T-helper 1 cell treated with Interleukin-12 subunit alpha and Interleukin-12 subunit beta and Interleukin-4 antibody, amounts not matched to agents 30 μg/mL and 1 μg/mL, for 36 hours (primary cell): ENCODE data around the gene XYLT1.

Experiments used
- H3K27ac Mint-ChIP-seq: one replicate; pipeline ENCODE4 v1.8.0; 2021; ENCODE audit warnings: mild to moderate bottlenecking, mixed read lengths
- H3K27me3 Mint-ChIP-seq: one replicate; pipeline ENCODE4 v1.8.0; 2021; ENCODE audit warnings: low read depth, mixed read lengths
- H3K36me3 Mint-ChIP-seq: one replicate; pipeline ENCODE4 v1.8.0; 2021; ENCODE audit warnings: low read depth, mixed read lengths
- H3K4me1 Mint-ChIP-seq: one replicate; pipeline ENCODE4 v1.8.0; 2021; ENCODE audit warnings: low read depth, mixed read lengths
- H3K4me3 Mint-ChIP-seq: one replicate; pipeline ENCODE4 v1.8.0; 2021; ENCODE audit warnings: mild to moderate bottlenecking, moderate library complexity, mixed read lengths
- H3K9me3 Mint-ChIP-seq: one replicate; pipeline ENCODE4 v1.8.0; 2021; ENCODE audit warnings: mixed read lengths

The XYLT1 gene

GRCh38 chr16:17213025-17213424, 257.7 kb downstream of the XYLT1 start:
- H3K27me3 Mint-ChIP-seq: no peaks in the 10 kb centered on the region
- peak overlapping the region; percentile 8 for H3K27ac Mint-ChIP-seq
- no peak overlapping the region for H3K4me3 Mint-ChIP-seq
- peaks cover 28% of the 10 kb centered on the region for H3K4me1 Mint-ChIP-seq
- H3K36me3 Mint-ChIP-seq: peaks cover 18% of the 10 kb centered on the region
- H3K9me3 Mint-ChIP-seq: no peaks in the 10 kb centered on the region

GRCh38 chr16:17212606-17213005, 258.2 kb downstream of the XYLT1 start:
- peaks cover 28% of the 10 kb centered on the region for H3K4me1 Mint-ChIP-seq
- H3K9me3 Mint-ChIP-seq: no peaks in the 10 kb centered on the region
- H3K4me3 Mint-ChIP-seq: no peak overlapping the region
- no peaks in the 10 kb centered on the region for H3K27me3 Mint-ChIP-seq
- H3K27ac Mint-ChIP-seq: no peak overlapping the region
- H3K36me3 Mint-ChIP-seq: peaks cover 18% of the 10 kb centered on the region

- Mint-ChIP-seq H3K27ac (no peak overlapping the region), H3K9me3 (no peaks in the 10 kb centered on the region), H3K4me1 (peaks cover 28% of the 10 kb centered on the region), H3K27me3 (no peaks in the 10 kb centered on the region), H3K36me3 (peaks cover 18% of the 10 kb centered on the region), H3K4me3 (no peak overlapping the region)
Measured at GRCh38 chr16:17211797-17212196, 259.0 kb downstream of the XYLT1 start.

GRCh38 chr16:17206712-17207111, 264.0 kb downstream of the XYLT1 start:
- H3K4me3 Mint-ChIP-seq: no peak overlapping the region
- peaks cover 6% of the 10 kb centered on the region for H3K4me1 Mint-ChIP-seq
- H3K27ac Mint-ChIP-seq: no peak overlapping the region
- no peaks in the 10 kb centered on the region for H3K27me3 Mint-ChIP-seq
- no peaks in the 10 kb centered on the region for H3K9me3 Mint-ChIP-seq
- H3K36me3 Mint-ChIP-seq: no peaks in the 10 kb centered on the region

- no peaks in the 10 kb centered on the region for H3K27me3 Mint-ChIP-seq
- H3K4me3 Mint-ChIP-seq: no peak overlapping the region
- H3K27ac Mint-ChIP-seq: no peak overlapping the region
- peaks cover 5% of the 10 kb centered on the region for H3K4me1 Mint-ChIP-seq
- H3K9me3 Mint-ChIP-seq: no peaks in the 10 kb centered on the region
- H3K36me3 Mint-ChIP-seq: no peaks in the 10 kb centered on the region
Measured at GRCh38 chr16:17205279-17206211, 265.2 kb downstream of the XYLT1 start.

GRCh38 chr16:17204644-17205043, 266.1 kb downstream of the XYLT1 start:
- Mint-ChIP-seq H3K4me1 (peaks cover 5% of the 10 kb centered on the region), H3K27ac (no peak overlapping the region), H3K4me3 (no peak overlapping the region), H3K27me3 (no peaks in the 10 kb centered on the region), H3K9me3 (no peaks in the 10 kb centered on the region), H3K36me3 (peaks cover 4% of the 10 kb centered on the region)

GRCh38 chr16:17204206-17204605, 266.6 kb downstream of the XYLT1 start:
- Mint-ChIP-seq H3K27ac (no peak overlapping the region), H3K9me3 (no peaks in the 10 kb centered on the region)

GRCh38 chr16:17203424-17203823, 267.3 kb downstream of the XYLT1 start:
- no peak overlapping the region for H3K27ac Mint-ChIP-seq
- H3K27me3 Mint-ChIP-seq: no peaks in the 10 kb centered on the region
- H3K4me3 Mint-ChIP-seq: no peak overlapping the region
- peaks cover 3% of the 10 kb centered on the region for H3K4me1 Mint-ChIP-seq
- H3K9me3 Mint-ChIP-seq: no peaks in the 10 kb centered on the region
- peaks cover 12% of the 10 kb centered on the region for H3K36me3 Mint-ChIP-seq

More at GRCh38 chr16:17204206-17204605, 266.6 kb downstream of the XYLT1 start:
- peaks cover 5% of the 10 kb centered on the region for H3K4me1 Mint-ChIP-seq
- peaks cover 8% of the 10 kb centered on the region for H3K36me3 Mint-ChIP-seq
- H3K27me3 Mint-ChIP-seq: no peaks in the 10 kb centered on the region
- no peak overlapping the region for H3K4me3 Mint-ChIP-seq

- H3K4me3 Mint-ChIP-seq: no peak overlapping the region
- H3K36me3 Mint-ChIP-seq: peaks cover 22% of the 10 kb centered on the region
- no peaks in the 10 kb centered on the region for H3K9me3 Mint-ChIP-seq
- H3K27me3 Mint-ChIP-seq: no peaks in the 10 kb centered on the region
- no peaks in the 10 kb centered on the region for H3K4me1 Mint-ChIP-seq
- no peak overlapping the region for H3K27ac Mint-ChIP-seq
Measured at GRCh38 chr16:17199135-17199534, 271.6 kb downstream of the XYLT1 start.

- Mint-ChIP-seq H3K27me3 (no peaks in the 10 kb centered on the region), H3K9me3 (no peaks in the 10 kb centered on the region), H3K36me3 (peaks cover 37% of the 10 kb centered on the region), H3K4me1 (no peaks in the 10 kb centered on the region), H3K27ac (no peak overlapping the region), H3K4me3 (no peak overlapping the region)
Measured at GRCh38 chr16:17196526-17196925, 274.2 kb downstream of the XYLT1 start.

GRCh38 chr16:17194190-17194780, 276.5 kb downstream of the XYLT1 start:
- Mint-ChIP-seq H3K9me3 (no peaks in the 10 kb centered on the region), H3K4me3 (no peak overlapping the region), H3K27ac (no peak overlapping the region), H3K27me3 (no peaks in the 10 kb centered on the region), H3K36me3 (peaks cover 39% of the 10 kb centered on the region), H3K4me1 (no peaks in the 10 kb centered on the region)

GRCh38 chr16:17193566-17194100, 277.1 kb downstream of the XYLT1 start:
- Mint-ChIP-seq H3K4me1 (no peaks in the 10 kb centered on the region), H3K27ac (no peak overlapping the region), H3K36me3 (peaks cover 39% of the 10 kb centered on the region), H3K4me3 (no peak overlapping the region), H3K9me3 (no peaks in the 10 kb centered on the region), H3K27me3 (no peaks in the 10 kb centered on the region)

GRCh38 chr16:17184026-17184425, 286.7 kb downstream of the XYLT1 start:
- Mint-ChIP-seq H3K27me3 (no peaks in the 10 kb centered on the region), H3K36me3 (peaks cover 15% of the 10 kb centered on the region), H3K4me1 (no peaks in the 10 kb centered on the region), H3K9me3 (no peaks in the 10 kb centered on the region), H3K27ac (no peak overlapping the region), H3K4me3 (no peak overlapping the region)

- peaks cover 18% of the 10 kb centered on the region for H3K36me3 Mint-ChIP-seq
Measured at GRCh38 chr16:17177959-17178905, 292.5 kb downstream of the XYLT1 start.

More at GRCh38 chr16:17177959-17178905, 292.5 kb downstream of the XYLT1 start:
- Mint-ChIP-seq H3K27me3 (no peaks in the 10 kb centered on the region), H3K9me3 (no peaks in the 10 kb centered on the region), H3K4me3 (no peak overlapping the region), H3K4me1 (peaks cover 7% of the 10 kb centered on the region), H3K27ac (no peak overlapping the region)
